LHCN-M2 (cell line): ENCODE results near the gene ROBO2. TPM values are rescaled to one million over a fixed set of nuclear protein-coding genes. Genes with fewer than 3 reads are reported as not detected.
"Not testable (repeated sequence)": the region's sequence is repeated elsewhere in the genome, so short reads cannot be mapped to it uniquely, and the experiment has no call there.

Source experiments
- DNase-seq: peaks from one replicate; pipeline ENCODE4 v3.0.0-alpha.2; 2012; ENCODE audit warnings: low read depth
- total RNA-seq: library from RNA; depleted of rRNA; stranded (reverse); fragments of >200 nt; gene quantifications from 2 replicates; pipeline ENCODE4 v1.2.3, GENCODE V29; 2014

The ROBO2 gene
- total RNA-seq, 1 experiment from 2014 or later, result not detected

DNA sequence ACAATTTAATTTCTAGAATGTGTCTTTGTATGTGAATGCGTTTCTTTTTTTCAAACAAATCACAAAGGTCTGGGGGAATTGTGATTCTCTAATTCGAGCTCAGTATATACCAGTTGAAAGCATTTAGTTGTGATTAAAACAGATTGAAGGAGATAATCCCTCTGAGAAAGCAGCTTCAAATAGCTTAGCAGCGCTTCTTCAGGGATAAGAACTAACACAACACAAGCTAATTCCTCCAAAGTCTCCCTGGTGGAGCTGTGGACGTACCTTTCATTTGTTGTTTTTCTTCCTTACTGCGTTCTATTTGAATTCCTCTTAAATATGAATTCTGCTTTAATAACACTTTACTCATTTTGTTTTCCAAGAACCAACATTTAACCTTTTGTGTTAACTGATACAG is 286.7 kb downstream of the ROBO2 start:
- DNase-seq, result no peak

DNA sequence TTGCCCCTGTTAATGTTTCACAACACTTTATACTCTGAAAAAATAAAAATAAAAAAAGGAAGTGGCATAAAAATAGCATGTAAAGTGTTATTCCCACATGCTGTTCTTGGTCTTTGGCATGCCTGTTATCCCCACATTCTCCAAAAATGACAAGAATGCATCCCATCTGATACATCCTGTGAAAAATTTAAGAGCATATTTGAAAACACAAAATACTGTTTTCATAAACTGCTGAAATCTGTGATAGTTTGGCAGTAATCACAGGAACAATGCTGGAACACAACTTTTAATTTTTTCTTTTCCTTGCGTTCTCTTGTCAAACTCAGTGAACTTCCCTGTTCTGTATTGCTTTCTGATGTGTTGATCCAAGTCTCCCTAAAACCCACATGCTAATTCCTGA is 288.8 kb downstream of the ROBO2 start:
- DNase-seq, result no peak

DNA sequence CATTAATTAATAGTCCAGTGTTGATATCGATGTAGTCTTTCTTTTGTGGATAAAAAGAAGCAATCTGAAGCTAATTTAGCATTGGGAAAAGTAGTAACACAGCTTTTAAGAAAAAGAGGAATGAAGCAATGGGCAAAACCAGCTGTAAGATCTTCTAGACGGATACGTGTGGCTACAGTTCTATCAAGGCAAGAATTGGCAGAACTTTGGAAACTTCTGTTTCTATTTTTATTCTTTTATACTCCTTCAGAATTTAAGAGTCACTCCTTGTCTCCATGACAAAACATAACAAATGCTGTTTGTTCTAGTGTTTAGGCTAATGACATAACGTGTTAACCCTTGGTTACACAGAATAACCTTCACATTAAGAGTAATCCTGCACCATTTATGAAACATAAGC is 289.2 kb downstream of the ROBO2 start:
- no peak for DNase-seq

- no peak for DNase-seq
Observed at GRCh38 chr3:77338195-77338594, 298.3 kb downstream of the ROBO2 start.

GRCh38 chr3:77342027-77342426 is 302.1 kb downstream of the ROBO2 start:
- no peak for DNase-seq

DNA sequence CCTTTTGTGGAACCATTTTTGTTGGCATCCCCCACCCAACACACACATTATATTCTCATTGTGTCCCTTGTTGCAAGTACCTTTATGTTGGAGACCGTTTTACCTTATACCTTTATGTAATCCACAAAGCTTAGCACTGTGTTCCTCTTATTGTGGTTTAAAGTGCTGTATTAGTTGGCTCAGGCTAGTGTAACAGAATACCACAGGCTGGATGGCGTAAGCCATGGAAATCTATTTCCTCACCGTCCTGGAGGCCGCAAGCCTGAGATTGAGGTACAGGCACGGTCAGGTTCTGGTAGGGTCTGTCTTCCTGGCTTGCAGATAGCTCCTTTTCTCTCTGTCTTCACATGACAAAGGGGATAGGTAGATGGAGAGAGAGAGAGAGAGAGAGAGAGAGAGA is 302.8 kb downstream of the ROBO2 start:
- DNase-seq, result no peak

- no peak for DNase-seq
Observed at GRCh38 chr3:77345009-77345408, 305.1 kb downstream of the ROBO2 start.

GRCh38 chr3:77348244-77348855 is 308.5 kb downstream of the ROBO2 start:
- no peak for DNase-seq

GRCh38 chr3:77354958-77355357 is 315.1 kb downstream of the ROBO2 start:
- no peak for DNase-seq

DNA sequence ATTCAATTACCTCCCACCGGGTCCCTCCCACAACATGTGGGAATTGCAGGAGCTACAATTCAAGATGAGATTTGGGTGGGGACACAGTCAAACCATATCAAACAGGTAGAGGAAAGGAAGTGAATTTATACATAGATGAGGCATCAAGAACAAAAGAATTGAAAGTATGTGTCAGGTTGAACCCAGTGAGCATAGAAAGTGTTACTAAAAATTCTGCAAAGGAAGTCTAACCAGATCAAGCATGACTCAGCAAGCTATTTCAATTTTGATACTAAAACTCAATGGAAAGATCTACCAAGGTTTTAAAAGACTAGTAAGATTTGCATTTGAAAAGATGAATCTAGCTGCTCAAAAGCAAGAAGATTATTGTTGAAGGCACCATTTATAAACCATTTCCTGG is 323.0 kb downstream of the ROBO2 start:
- DNase-seq, result no peak

DNA sequence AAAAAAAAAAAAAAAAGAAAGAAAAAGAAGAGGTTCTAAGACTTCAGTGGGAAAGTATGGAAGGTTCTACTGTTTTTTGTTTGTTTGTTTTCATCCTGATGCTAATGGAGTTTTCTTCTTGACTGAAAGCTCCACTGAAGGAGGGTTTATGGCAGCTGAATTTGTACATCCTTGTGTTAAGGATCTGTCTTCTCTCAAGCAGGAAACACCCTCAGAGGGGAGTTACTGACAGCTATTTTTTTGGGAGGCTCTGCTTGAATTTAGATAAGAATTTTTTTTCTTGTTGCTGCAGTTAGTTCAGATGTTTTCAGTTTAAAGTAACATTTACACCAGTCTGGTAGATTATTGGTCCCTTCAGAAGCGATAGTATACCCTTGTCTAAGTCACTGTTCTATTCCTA is 325.3 kb downstream of the ROBO2 start:
- no peak for DNase-seq

DNA sequence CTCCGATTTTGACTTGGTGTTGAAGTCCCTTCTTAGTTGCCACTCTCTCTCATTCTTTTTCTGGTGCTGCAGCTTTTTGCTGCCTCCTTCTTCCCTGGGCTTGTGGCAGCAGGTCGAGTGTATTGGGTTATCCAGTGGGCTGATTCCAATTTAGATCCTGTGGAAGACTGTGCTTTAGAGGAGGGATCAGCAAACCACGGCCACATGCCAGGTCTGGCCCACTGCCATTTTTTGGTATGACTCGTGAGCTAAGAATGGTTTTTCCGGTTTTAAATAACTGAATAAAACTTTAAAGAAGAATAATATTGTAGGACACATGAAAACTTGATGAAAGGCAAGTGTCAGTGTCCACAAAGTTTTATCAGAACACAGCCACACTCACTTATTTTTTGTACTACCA is 330.5 kb downstream of the ROBO2 start:
- DNase-seq, result no peak

DNA sequence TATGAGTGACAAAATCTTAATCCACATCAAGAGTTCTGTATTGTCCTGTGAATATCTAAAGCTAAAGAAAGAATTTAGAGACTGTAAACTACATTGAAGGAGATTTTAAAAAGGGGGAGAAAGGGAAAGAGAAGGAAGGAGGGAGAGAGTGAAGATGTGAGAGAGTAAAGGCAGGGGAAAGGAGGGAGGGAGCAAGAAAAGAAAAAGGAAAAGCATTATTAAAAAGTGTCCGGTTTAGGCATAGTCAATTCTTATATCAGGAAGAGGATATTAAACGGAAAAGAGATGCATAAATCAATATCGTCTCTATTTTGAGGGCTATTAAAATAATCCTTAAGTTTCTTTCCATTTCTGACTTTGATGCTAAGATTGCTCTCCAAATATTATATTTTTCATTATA is 332.1 kb downstream of the ROBO2 start:
- DNase-seq, result no peak

GRCh38 chr3:77372634-77373346 is 332.9 kb downstream of the ROBO2 start:
- no peak for DNase-seq

DNA sequence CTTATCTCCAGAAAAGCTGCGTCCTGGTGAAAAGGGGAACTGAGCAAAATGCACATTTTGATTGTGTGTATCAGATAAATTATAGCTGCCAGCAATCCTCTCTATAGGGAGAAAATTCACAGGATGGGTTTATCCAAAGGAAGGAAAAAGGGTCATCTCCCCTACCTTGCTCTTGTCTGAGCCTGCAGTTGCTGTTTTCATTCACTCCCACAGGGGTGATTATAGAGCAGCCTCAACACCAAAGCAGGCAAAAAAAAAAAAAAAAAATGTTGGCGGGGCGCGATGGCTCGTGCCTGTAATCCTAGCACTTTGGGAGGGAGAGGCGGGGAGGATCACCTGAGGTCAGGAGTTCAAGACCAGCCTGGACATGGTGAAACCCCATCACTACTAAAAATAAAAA is 333.7 kb downstream of the ROBO2 start:
- no peak for DNase-seq

GRCh38 chr3:77376511-77376910 is 336.6 kb downstream of the ROBO2 start:
- DNase-seq, result no peak

- DNase-seq, result no peak
Observed at GRCh38 chr3:77377717-77378116, 337.8 kb downstream of the ROBO2 start.

- no peak for DNase-seq
Observed at GRCh38 chr3:77380136-77380535, 340.2 kb downstream of the ROBO2 start.

GRCh38 chr3:77381431-77381830 is 341.5 kb downstream of the ROBO2 start:
- no peak for DNase-seq

DNA sequence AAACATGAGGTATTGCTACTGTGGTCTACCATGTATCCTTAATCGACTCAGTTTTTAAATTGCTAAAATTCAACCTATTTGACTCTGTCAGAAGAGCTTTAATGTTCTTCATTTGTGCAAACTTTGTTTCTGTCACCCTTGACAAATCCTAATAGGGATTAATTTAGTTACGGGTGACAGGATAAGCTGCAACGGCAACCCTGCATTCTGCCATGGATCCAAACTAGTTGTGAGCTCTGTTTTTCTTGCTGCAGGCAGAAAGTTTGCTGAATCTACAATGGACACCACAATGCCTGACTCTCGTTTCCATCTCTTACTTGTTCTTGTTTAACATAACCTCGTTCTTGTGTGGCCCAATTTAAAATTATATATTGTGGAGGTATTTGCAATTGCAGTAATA is 352.3 kb downstream of the ROBO2 start:
- DNase-seq, result no peak

GRCh38 chr3:77394046-77394445 is 354.1 kb downstream of the ROBO2 start:
- DNase-seq, result no peak

DNA sequence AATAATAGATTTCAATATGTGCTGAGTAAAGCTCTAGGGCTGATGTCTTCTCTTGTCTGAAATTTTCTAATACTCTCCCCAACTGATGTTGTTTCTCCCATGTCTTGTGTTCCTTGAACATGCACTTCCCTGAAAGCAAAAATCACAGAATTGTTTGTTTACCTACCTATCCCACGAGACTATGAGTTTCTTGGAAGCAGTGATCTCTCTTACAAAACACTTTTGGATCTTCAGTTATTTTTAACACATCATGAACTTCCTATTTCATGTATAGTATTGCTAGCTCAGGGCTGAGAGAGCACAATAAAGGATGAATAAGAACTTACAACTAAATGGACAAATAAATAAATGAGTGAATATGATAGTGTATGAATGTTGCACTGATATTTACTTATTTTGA is 365.0 kb downstream of the ROBO2 start:
- no peak for DNase-seq

DNA sequence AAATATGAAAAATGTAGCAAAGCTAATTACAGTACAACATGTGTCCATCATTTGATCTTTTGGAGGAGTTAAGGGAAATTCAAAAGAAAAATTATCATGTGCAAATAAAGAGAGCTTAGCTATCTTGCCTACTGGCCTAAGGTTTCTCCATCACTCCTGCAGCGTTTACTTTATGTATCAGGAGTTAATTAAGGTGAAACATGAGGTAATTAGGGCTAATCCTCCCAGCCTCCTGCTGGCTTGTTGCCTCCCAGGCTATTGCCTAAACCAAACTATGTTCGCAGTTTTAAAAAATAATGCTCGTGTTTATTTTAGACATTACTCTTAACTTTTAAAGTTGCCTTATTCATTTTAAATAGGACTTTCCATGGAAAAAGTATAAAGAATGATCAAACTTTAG is 367.5 kb downstream of the ROBO2 start:
- no peak for DNase-seq

DNA sequence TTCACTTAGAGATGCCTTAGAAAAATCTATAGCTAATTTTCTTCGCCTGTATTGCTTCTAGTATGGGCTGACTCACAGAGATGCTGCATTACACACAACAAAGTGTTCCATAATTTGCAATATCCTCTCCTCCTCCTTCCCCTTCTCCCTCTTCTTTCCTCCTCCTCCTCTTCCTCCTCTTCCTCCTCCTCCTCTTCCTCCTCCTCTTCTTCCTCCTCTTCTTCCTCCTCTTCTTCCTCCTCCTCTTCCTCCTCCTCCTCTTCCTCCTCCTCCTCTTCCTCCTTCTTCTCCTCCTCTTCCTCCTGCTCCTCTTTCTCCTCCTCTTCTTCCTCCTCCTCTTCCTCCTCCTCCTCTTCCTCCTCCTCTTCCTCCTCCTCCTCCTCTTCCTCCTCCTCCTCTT is 370.4 kb downstream of the ROBO2 start:
- not testable (repeated sequence) for DNase-seq
